ENCODE measurements around the gene ARHGEF7.

DNA sequence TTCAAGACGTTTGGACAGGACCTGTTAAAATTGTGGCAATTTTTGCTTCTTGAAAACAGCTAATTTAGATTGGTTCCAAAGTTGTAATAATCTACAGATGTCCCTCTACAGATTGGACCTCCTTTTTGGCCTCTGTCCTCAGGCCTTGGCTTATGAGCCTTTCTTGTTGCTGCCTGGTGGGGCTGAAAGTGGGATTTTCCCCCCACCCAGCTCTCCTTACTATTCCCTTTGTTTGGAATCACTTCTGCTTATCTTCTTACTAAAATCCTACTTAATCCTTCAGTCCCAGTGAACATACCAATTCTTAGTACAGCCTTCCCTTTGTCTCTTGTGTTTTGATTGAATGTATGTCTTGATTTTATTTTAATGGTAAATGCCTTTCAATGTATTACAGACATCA, 141.8 kb downstream of the ARHGEF7 start:
- no peak for TF ChIP-seq CTCF (IDR thresholded peaks at IDR 0.05)
- no peak for TF ChIP-seq POLR2A (IDR thresholded peaks at IDR 0.05)

All from lower leg skin (tissue), 3 donors.